ENCODE results near the gene CAPN8. TPM values are rescaled to one million over a fixed set of nuclear protein-coding genes. Genes with fewer than 3 reads are reported as not detected.

The CAPN8 gene
- total and polyA plus RNA-seq, 2 donors (not counting 1 experiment from before 2014, with no cell fraction given): 0.37 to 0.52 TPM

GRCh38 chr1:223620297-223620897 is 45.1 kb downstream of the CAPN8 start:
- Histone ChIP-seq H3K27me3 (replicated peaks in 1 of 4; ENCODE audit: control extremely low read depth in 1 of 4, control insufficient read depth in 3 of 4, insufficient read depth in 4 of 4, low read length in 3 of 4) (no peaks in the 10 kb centered on the region), H3K27ac (ENCODE audit: low read length in 2 of 2) (no peak overlapping the region), H3K36me3 (replicated peaks in 1 of 2; ENCODE audit: control extremely low read depth in 1 of 2, control insufficient read depth in 1 of 2, extremely low read depth in 1 of 2, insufficient read depth in 2 of 2, low read length in 1 of 2) (no peaks in the 10 kb centered on the region), H3K9ac (ENCODE audit: low read length) (no peak overlapping the region), H2AFZ (ENCODE audit: insufficient read depth, low read depth, low read length, poor library complexity, severe bottlenecking) (no peak overlapping the region), H3K4me2 (replicated peaks; ENCODE audit: low read depth, low read length, poor library complexity, severe bottlenecking) (no peak overlapping the region), H3K79me2 (ENCODE audit: control insufficient read depth, insufficient read depth, low read length) (no peaks in the 10 kb centered on the region), H3K9me3 (ENCODE audit: control extremely low read depth in 1 of 3, control insufficient read depth in 2 of 3, insufficient read depth in 1 of 3, low read length in 2 of 3) (no peaks in the 10 kb centered on the region), H3K4me1 (ENCODE audit: control insufficient read depth in 2 of 2, insufficient read depth in 2 of 2, low read length in 2 of 2) (no peaks in the 10 kb centered on the region), H4K20me1 (ENCODE audit: control insufficient read depth, insufficient read depth, low read length, poor library complexity, severe bottlenecking) (no peaks in the 10 kb centered on the region), H3K4me3 (ENCODE audit: control extremely low read depth in 1 of 5, extremely low read depth in 1 of 5, insufficient read depth in 1 of 5, low read depth in 2 of 5, low read length in 4 of 5) (no peak overlapping the region)
- CTCF ChIA-PET: interaction anchor here (0.7 kb wide), 1 partner anchor 11 kb away, joined by 3 read pairs; no protein-coding TSS in a partner anchor
- intact Hi-C loops (cut with micrococcal nuclease): no loop called here
- 83% methylated on average over 9 of the region's 9 CpGs for WGBS (ENCODE audit: insufficient coverage)
- POLR2A ChIA-PET: no interaction called here
- H3K9me3 Mint-ChIP-seq (ENCODE audit: insufficient read depth): no peaks in the 10 kb centered on the region
- no peak for TF ChIP-seq EZH2 (IDR thresholded peaks at IDR 0.05; ENCODE audit: borderline replicate concordance, insufficient read depth, low read depth, low read length, poor library complexity, severe bottlenecking)
- TF ChIP-seq CTCF (IDR thresholded peaks at IDR 0.05): no peak
- no peak for ATAC-seq (ENCODE audit: low read depth)
- no peak overlapping the region for H3K27ac Mint-ChIP-seq
- no peaks in the 10 kb centered on the region for H3K4me1 Mint-ChIP-seq
- DNase-seq: no peak
- H3K4me3 Mint-ChIP-seq: no peak overlapping the region
- no peaks in the 10 kb centered on the region for H3K27me3 Mint-ChIP-seq

- Mint-ChIP-seq H3K9me3 (ENCODE audit: insufficient read depth) (no peaks in the 10 kb centered on the region), H3K27ac (no peak overlapping the region), H3K4me3 (no peak overlapping the region), H3K27me3 (no peaks in the 10 kb centered on the region), H3K4me1 (no peaks in the 10 kb centered on the region)
- Histone ChIP-seq H3K27me3 (replicated peaks in 1 of 4; ENCODE audit: control extremely low read depth in 1 of 4, control insufficient read depth in 3 of 4, insufficient read depth in 4 of 4, low read length in 3 of 4) (no peaks in the 10 kb centered on the region), H4K20me1 (ENCODE audit: control insufficient read depth, insufficient read depth, low read length, poor library complexity, severe bottlenecking) (no peaks in the 10 kb centered on the region), H3K4me1 (ENCODE audit: control insufficient read depth in 2 of 2, insufficient read depth in 2 of 2, low read length in 2 of 2) (no peaks in the 10 kb centered on the region), H3K4me3 (ENCODE audit: control extremely low read depth in 1 of 5, extremely low read depth in 1 of 5, insufficient read depth in 1 of 5, low read depth in 2 of 5, low read length in 4 of 5) (no peak overlapping the region), H2AFZ (ENCODE audit: insufficient read depth, low read depth, low read length, poor library complexity, severe bottlenecking) (no peak overlapping the region), H3K79me2 (ENCODE audit: control insufficient read depth, insufficient read depth, low read length) (no peaks in the 10 kb centered on the region), H3K9ac (ENCODE audit: low read length) (no peak overlapping the region), H3K36me3 (replicated peaks in 1 of 2; ENCODE audit: control extremely low read depth in 1 of 2, control insufficient read depth in 1 of 2, extremely low read depth in 1 of 2, insufficient read depth in 2 of 2, low read length in 1 of 2) (no peaks in the 10 kb centered on the region), H3K9me3 (ENCODE audit: control extremely low read depth in 1 of 3, control insufficient read depth in 2 of 3, insufficient read depth in 1 of 3, low read length in 2 of 3) (no peaks in the 10 kb centered on the region), H3K4me2 (replicated peaks; ENCODE audit: low read depth, low read length, poor library complexity, severe bottlenecking) (no peak overlapping the region), H3K27ac (ENCODE audit: low read length in 2 of 2) (no peak overlapping the region)
- WGBS (ENCODE audit: insufficient coverage): 88% methylated on average over 5 of the region's 5 CpGs
- no peak for DNase-seq
- intact Hi-C loops (cut with micrococcal nuclease): no loop called here
- POLR2A ChIA-PET: no interaction called here
- CTCF ChIA-PET: interaction anchor here (1.4 kb wide), 1 partner anchor 9 kb away, joined by 4 read pairs; no protein-coding TSS in a partner anchor
- TF ChIP-seq CTCF (IDR thresholded peaks at IDR 0.05): no peak
- no peak for TF ChIP-seq EZH2 (IDR thresholded peaks at IDR 0.05; ENCODE audit: borderline replicate concordance, insufficient read depth, low read depth, low read length, poor library complexity, severe bottlenecking)
- no peak for ATAC-seq (ENCODE audit: low read depth)
These were observed 46.8 kb downstream of the CAPN8 start for GRCh38 chr1:223618680-223619079.

Data from B cell (primary cell).